ENCODE results near the gene UNC50. TPM values are rescaled to one million over a fixed set of nuclear protein-coding genes. Genes with fewer than 3 reads are reported as not detected.
"Not testable (repeated sequence)": the region's sequence is repeated elsewhere in the genome, so short reads cannot be mapped to it uniquely, and the experiment has no call there.

Gene UNC50
- total RNA-seq, 1 donor from 2014 or later = 18.3 TPM

DNA sequence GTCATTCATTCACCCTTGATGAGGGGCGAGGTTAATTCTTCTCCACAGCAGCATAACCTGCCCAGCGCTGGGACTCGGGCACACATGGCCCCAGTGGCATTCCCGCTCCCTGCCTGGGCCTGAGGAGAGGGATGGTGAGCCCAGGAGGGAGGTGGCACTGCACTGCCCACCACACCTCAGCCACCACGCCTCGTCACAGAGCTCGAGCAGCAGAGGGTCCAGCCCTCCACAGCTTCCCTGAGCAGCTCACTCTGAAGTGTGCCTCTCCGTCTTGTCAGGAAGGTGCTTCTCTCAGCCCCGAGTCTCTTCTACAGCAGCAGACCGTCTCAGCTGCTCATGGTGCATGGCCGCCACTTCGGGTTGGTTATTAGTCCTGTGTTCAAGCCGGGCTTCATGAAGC lies 35.0 kb upstream of the UNC50 start:
- no peak for ATAC-seq
- no peak for DNase-seq (ENCODE audit: low spot score)

DNA sequence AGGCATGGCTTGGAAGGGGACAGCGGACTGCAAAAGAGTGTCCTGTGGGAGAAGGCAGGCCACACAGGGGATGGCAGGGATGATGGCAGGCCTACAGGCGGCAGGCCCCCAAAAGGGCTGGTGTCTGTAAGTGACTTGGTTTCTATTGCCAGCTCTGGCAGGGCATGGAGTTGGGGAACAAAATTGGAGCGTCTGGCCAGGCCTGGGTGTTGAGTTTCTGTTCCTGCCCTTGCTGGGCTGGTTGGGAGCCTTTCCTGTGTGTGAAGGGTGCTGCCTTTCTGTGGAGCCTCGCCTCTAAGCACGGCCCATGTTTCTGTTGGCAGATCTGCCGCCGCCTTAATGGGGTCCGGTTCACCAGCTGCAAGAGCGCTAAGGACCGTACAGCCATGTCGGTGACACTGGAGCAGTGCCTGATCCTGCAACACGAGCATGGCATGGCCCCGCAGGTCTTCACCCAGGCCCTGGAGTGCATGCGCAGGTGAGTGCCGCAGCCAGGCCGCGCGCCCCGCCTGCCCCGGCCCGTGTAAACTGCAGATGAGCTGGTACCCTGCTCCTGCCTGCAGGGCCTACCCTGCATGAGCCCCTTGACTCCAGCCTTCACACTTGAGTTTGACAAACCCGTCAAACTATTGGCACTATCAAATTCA lies 31.6 kb upstream of the UNC50 start:
- ATAC-seq = no peak
- DNase-seq (ENCODE audit: low spot score) = no peak

DNA sequence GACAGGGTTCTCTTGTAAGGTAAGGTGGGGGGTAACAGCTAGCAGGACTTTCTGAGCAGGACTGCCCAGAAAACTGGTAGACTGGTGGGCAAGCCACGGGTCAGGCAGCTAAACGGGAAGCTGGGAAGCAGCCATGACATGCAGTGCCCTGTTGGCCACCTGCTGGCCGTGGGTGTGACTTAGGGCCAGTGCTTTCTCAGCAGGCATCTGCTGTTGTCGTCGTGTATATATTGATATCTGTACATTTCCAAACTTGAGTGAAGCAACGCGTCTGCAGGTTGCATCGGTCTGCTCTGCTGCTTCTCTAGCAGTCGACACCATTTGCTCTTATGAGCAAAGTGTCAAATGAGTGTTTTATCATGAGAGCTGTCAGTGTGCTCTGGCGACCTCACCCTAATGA lies 31.1 kb upstream of the UNC50 start:
- DNase-seq (ENCODE audit: low spot score) = peak; percentile 26
- ATAC-seq = no peak

DNA sequence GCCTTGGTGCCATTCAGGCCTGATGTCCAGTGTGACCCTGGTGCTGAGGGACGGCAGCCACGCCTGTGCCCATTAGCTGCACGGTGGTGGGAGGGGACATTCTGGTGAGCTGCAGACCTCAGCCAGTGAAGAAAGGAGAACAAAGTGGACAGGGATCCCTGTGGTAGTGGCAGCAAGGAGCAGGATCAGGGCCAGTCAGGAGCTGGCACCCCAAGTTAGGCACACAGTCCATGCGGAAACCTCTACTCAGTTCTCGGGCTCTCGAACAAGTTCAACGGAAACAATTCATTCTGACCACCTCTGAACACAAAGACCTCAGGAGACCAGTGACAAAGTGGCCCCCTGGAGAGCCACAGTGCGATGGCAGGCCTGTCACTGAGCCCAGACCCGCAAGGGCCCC lies 30.2 kb upstream of the UNC50 start:
- DNase-seq (ENCODE audit: low spot score) (peak; percentile 26), ATAC-seq (no peak)

DNA sequence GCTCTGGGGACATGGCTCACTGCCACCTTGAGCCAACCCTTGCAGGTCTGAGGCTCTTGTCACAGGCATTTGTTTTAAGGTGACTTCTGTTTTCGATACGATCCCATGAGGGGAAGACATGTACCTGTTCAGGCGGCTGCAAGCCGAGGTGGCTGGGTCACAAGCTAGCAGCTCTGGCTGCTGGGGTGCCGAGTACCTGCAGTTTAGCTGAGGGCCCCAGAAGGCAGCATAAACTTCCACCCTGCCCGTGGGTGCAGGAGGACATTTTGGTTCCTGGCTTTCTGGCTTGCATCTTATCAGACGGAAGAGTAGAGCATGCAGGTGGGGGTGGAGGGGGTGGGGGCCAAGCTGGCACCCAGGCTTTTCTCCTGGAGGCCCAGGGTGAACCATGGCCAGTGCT lies 28.5 kb upstream of the UNC50 start:
- DNase-seq (ENCODE audit: low spot score) = peak; percentile 22
- ATAC-seq = no peak

DNA sequence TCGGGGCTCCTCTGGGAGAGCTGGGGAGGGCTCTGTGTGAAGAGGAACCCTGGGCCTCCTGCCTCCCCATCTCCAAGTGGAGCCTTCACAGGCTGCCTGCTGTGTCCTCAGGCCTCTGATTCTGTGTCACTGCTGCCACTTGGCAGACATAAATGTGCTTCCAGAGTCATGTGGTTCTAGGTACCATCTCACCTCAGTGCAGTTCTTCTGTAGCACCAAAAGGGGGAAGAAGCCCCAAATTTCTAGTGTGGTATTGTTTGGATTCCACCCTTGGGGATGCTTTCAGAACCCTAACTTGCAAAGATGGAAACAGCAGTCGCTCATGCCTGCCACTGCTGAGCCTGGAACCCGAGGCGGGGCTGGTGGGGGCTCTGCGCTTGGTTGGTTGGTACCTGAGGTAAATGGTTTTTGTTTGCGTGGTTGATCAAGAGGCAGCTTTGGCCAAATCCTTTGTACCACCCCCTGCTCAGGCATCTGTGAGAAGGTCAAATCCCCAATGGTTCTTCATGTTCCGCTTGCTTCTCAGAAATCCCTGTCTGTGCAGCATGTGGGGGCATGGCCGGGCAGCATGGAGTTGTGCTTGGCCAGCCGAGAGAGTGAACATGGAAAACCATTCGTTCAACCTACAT lies 27.6 kb upstream of the UNC50 start:
- no peak for ATAC-seq

DNA sequence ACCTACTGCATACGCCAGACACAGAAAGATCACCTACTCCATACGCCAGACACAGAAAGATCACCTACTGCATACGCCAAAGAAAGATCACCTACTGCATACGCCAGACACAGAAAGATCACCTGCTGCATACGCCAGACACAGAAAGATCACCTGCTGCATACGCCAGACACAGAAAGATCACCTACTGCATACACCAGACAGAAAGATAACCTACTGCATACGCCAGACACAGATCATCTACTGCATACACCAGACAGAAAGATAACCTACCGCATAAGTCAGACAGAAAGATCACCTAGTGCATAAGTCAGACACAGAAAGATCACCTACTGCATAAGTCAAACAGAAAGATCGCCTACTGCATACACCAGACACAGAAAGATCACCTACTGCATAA lies 25.9 kb upstream of the UNC50 start:
- ATAC-seq (no peak), DNase-seq (ENCODE audit: low spot score) (no peak)

More for the DNA sequence above, 27.6 kb upstream of the UNC50 start:
- DNase-seq (ENCODE audit: low spot score) = no peak

DNA sequence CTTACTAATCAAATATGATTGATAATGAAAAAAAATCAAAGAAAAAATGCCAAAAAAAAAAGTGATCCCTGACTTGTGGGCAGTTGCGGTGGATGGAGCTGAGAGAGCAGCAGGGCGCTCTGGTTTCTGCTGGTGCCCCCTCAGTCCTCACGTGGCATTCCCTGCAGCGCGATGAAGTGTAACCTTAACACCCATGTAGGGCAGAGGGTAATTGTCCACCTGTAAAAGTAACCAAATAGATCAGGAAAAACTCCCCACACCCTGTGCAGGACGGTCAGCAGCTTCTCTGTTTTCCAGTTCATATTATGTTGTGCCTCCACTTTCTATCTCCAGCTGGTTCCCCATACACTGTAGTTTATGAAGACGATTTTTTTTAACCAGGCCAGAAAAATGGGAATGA lies 25.1 kb upstream of the UNC50 start:
- no peak for ATAC-seq

DNA sequence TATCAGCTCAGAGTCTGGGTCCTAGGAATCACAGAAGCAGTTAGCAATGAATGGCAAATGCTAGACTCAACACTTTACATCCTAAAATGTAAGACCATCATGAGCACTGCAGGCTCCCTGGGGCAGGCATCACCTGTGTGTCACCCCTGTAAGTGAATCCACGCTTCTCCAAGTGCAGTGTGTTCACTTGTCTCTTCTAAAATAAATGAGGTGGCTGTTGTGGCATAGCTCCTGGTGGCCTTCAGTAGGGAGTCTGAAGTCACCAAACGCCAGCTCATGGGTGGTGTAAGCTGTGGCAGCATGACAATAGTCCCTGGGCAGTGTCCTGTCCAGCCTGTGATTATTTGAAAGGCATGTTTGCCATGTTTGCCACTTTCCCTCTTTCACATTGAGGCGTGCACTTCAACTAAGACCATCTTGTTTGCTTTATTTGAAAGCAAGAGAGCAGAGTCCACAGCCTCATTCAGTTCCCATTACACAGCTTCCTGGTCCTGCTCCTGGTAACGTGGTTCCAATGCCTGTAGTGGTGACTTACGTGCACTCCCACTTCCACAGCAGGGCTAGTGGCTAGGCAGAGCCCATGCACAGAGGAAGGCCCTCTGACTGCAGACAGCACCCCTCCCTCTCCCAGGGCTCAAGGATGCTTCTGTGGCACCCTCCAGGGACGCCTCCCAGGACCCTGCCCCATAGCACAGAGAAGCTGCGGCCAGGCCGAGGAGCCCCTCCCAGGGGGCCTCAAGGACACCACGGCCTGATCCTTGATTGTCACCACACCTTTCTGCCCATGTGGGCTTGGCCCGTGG lies 24.4 kb upstream of the UNC50 start:
- no peak for DNase-seq (ENCODE audit: low spot score)
- peak; percentile 96 for ATAC-seq

More for the DNA sequence above, 25.1 kb upstream of the UNC50 start:
- no peak for DNase-seq (ENCODE audit: low spot score)

DNA sequence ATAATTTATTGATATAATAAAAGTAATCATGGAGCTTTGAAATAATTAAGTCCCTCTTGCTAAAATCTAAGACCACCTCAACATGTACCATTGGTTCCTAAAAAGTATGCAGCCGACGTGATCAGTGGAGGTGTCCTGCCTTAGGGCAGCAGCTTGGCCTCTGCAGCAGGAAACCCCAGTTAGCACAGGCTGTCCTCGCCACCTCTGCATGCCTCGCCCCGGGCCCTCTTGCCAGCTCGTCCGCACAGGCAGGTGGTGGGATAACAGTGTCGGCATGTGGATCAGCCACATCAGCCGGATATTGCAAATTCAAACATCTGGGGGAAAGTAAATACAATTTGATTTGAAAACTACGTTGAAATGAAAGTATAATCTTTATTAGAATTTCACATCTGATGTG lies 23.0 kb upstream of the UNC50 start:
- ATAC-seq = no peak
- DNase-seq (ENCODE audit: low spot score) = no peak

DNA sequence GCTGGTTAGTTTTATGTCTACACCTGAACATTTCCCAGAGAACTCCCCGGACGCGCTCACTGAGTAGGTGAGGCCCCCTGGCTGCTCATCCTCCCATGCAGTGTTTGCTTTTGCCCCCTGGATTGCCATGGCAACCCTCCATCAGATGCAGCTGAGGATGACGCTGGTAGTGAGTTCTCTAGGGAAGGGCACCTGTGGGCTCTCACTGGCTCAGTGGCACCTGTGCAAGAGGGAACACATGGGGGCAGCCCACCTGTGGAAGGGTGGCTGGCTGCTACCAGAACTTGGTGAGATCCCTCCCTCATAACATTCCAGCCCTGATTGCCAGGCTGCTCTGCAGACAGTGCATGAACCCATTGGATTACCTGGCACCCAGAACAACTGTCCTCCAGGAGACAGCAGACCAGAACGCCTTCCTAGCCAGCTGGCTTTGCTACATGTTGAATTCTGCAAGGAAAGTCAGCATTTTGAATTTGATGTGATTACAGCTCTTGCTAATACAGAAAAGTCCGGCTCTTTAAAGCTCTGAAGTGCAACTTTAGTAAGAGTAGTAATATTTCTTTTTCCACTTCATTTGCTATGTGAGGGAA lies 21.7 kb upstream of the UNC50 start:
- ATAC-seq = no peak
- DNase-seq (ENCODE audit: low spot score) = peak; percentile 33

DNA sequence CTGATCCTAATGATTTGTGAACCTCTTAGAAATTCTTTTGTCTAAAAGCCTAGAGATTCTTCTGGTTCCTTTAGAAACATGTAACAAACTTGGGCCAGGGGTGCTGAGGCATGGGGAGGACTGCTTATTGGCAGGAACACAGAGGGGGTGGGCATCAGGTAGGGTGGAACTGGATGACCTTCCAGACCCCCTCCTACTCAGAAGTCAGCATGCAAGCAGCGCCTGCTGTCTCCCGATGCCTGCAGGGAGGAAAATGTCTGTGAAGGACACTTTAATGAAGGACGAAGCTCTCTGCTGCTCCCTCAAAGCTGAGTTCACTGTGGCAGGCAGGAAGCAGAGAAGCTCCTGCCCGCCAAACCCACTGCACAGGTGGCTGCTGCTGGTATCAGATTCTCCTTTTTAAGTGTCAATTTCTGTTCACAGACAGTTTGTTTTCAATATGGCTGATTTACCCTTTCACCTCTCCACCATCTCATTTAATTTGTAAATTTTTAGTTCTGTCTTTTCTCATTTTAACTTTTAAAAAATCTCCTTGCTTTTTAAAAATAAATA lies 19.4 kb upstream of the UNC50 start:
- ATAC-seq = no peak

DNA sequence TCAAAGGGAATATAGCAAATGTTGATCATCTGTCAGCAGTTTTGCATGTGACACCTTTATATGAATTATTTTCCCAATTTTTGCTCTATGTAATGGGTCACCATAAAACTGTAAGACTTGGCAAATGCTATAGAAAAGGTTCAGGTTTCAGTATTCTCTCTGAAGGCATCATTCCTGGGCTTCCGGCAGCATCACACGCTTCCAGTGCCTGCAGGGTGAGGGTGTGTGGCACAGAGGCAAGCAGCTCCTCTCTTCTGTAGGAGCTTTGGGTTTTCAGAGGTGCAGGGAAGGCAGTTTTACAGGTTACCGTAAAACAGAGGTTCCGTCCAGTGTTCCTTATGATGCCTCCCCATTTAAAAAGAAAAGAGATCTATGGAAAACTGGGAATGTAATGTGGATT lies 18.9 kb upstream of the UNC50 start:
- no peak for ATAC-seq

More for the DNA sequence above, 19.4 kb upstream of the UNC50 start:
- no peak for DNase-seq (ENCODE audit: low spot score)

DNA sequence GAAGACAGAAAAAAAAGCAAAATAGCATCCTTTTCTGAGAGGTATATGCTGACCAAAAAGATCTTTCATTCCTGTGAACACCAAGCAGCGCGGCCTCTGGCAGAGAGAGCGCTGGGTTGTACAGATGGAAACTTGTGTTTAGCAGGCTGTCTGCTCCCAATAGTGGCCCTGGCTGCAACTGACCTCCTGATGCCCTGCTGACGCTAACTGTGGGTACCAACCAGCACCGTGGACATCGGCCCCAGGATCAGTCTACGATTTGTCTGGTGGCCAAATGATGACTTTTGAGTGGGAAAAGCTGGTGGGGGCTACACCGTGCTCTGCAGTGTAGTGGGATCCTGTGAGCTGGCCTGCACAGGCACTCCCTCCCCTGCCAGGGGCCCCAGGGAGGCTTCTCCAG lies 15.8 kb upstream of the UNC50 start:
- ATAC-seq (peak; percentile 17), DNase-seq (ENCODE audit: low spot score) (no peak)

More for the DNA sequence above, 18.9 kb upstream of the UNC50 start:
- DNase-seq (ENCODE audit: low spot score) = peak; percentile 8

DNA sequence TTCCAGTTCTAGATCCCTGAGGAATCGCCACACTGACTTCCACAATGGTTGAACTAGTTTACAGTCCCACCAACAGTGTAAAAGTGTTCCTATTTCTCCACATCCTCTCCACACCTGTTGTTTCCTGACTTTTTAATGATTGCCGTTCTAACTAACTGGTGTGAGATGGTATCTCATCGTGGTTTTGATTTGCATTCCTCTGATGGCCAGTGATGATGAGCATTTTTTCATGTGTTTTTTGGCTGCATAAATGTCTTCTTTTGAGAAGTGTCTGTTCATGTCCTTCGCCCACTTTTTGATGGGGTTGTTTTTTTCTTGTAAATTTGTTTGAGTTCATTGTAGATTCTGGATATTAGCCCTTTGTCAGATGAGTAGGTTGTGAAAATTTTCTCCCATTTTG lies 13.7 kb upstream of the UNC50 start:
- not testable (repeated sequence) for DNase-seq (ENCODE audit: low spot score); ATAC-seq

DNA sequence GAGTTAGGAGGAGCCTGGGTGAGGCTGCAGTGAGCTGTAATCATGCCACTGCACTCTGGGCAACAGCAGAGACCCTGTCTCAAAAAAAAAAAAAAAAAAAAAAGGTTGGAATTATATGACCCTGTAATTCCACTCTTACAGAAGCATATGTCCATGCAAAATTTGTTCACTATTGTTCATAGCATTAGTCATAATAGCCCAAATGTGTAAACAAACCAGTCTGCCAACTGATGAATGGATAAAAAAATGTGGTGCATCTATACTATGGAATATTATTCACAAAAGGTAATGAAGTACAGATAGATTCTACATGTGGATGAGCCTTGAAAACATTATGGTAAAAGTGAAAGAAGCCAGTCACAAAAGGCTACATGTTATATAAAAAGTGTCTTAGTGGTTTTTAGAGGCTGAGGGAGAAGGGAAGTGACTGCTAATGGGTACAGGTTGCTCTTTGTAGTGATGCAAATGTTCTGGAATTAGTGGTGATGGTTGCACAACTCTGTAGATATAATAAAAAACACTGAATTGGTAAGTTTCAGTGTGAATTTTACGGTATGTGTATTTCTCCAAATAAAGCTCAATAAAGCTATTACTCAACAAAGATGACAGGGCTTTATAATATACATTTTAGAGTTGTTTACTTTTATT lies 9.5 kb upstream of the UNC50 start:
- ATAC-seq (no peak), DNase-seq (ENCODE audit: low spot score) (no peak)

DNA sequence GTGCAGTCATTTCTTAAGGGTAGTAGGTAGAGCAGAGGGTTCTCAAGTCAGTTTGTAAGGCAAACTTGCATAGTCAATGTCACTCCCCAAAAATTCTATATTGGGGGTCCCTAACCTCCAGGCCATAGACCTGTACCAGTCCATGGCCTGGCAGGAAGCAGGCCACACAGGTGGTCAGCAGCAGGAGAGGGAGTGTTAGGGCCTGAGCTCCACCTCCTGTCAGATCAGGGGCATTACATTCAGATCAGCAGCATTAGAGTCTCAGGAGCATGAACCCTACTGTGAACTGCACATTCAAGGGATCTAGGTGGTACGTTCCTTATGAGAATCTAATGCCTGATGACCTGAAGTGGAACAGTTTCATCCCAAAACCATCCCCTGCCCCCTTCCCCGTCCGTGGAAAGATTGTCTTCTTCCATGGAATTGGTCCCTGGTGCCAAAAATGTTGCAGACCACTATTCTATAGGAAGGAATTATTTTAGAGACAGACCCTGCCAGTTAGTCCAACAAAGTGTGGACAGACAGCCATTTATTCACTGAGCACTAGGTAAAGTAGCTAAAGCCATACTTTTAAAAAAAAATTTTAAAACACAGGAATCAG lies 6.8 kb upstream of the UNC50 start:
- ATAC-seq (peak; percentile 93), DNase-seq (ENCODE audit: low spot score) (no peak)

DNA sequence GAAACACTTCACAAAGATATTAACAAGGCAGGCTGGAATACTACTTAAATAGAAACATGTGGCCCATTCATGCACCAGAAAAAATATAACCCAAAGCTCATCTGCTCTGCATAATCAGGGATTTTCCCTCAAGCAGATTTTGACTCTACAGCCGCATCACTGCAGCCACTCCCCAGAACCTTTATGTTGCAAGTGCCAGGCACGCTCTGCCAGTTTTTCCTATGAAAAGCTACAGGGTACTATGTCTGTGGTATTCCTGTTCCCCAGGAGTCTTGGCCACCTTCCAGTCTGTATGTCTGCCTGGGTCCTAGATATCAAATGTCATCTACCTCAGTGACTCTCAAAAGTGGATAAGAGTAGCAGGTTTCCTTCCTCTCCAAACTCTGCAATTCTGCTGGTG lies 3.8 kb upstream of the UNC50 start:
- ATAC-seq (no peak), DNase-seq (ENCODE audit: low spot score) (no peak)

DNA sequence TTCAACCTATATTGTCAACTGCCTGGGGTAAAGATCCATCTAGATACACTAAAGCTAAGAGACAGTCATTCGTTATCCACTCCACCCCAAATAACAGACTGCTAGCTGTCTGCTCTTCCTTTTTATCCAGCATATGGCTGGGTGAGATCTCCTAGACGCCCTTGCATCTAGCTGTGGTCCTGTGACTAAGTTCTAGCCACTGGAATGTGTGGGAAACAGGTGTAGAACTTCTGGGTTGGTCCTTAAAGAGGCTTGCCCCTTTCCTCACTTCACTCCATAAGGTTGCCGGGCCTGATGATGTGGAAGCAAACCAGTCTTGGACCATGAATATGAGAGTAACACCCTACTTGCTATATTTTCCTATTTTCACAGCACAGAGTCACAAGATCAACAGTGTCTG lies 3.3 kb upstream of the UNC50 start:
- ATAC-seq (no peak), DNase-seq (ENCODE audit: low spot score) (no peak)

DNA sequence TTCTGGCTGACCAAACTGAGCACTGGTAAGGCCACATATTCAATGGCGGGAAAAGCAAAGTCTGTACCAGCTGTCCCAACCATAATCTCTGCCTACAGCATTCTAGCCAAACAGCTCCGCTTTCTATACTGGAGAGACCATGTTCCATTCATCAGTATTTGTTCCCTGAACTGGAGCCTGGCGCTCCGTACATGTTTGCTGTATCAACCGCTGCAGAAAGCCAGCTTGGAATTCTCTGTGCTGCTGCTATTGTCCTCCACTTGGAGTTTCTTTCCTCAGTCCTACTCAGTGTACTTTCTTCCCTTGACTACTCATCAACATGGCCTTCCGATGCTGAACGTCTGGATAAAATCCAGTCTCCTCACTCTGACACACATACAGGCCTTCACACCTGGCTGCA lies 2.0 kb upstream of the UNC50 start:
- ATAC-seq = no peak
- no peak for DNase-seq (ENCODE audit: low spot score)
